HEK293 (cell line): ENCODE measurements around the gene DMC1.
A peak's percentile ranks its signal among the peaks of the same experiment; 100 is the strongest.

Experiments
- CTCF ChIA-PET: fragments of 350-600 bp; formaldehyde crosslinking; extraction: SDS; loops from one replicate; lab custom pipeline; 2021; ENCODE audit warnings: antibody characterized with exemption; lab: Yijun Ruan, JAX
- POLR2A ChIA-PET: fragments of 300-600 bp; formaldehyde crosslinking; extraction: SDS; loops from one replicate; lab custom pipeline; 2020; ENCODE audit warnings: antibody characterized with exemption, inconsistent platforms; lab: Yijun Ruan, JAX
- H3K27ac ChIP-seq: fragments of 200-500 bp; sonication (Bioruptor generic); 2 replicates; pipeline ENCODE4 v1.5.1; 2014; ENCODE audit warnings: low read depth, low read length, control low read depth, inconsistent platforms; ENCODE audit errors: extremely low read depth
- H3K36me3 ChIP-seq, 2 experiments: fragments of 200-500 bp in 1 of 2; sonication (Bioruptor generic) in 1 of 2; 1 replicate in 1 of 2; 2 replicates in 1 of 2; pipeline ENCODE4 v1.5.1; 2014 to 2017; ENCODE audit warnings: inconsistent platforms in 2 of 2, low read length in 2 of 2; ENCODE audit not compliant: control insufficient read depth in 2 of 2, insufficient read depth in 1 of 2
- H3K4me1 ChIP-seq: fragments of 200-500 bp; sonication (Bioruptor generic); 2 replicates; pipeline ENCODE4 v1.5.1; 2014; ENCODE audit warnings: mild to moderate bottlenecking, low read length, inconsistent platforms; ENCODE audit not compliant: control insufficient read depth, insufficient read depth
- H3K4me3 ChIP-seq: 2 replicates; pipeline ENCODE4 v1.5.1; 2011; ENCODE audit warnings: low read depth, mild to moderate bottlenecking, control low read depth, low read length, moderate library complexity
- H3K9me3 ChIP-seq: fragments of 200-500 bp; sonication (Bioruptor generic); 2 replicates; pipeline ENCODE4 v1.5.1; 2014; ENCODE audit warnings: low read depth, low read length, inconsistent platforms; ENCODE audit not compliant: control insufficient read depth, insufficient read depth
- HOXD13 ChIP-seq: sonication (generic); formaldehyde crosslinking; IDR thresholded peaks from 2 replicates; pipeline ENCODE4 v1.8.0; 2022; ENCODE audit warnings: missing genetic modification reagents, borderline replicate concordance
- REPIN1 ChIP-seq: fragments of 450-650 bp; formaldehyde crosslinking; IDR thresholded peaks from 2 replicates; pipeline ENCODE4 v1.5.1; 2017; ENCODE audit warnings: missing biosample characterization, missing genetic modification characterization, low read depth
- SETDB1 ChIP-seq: IDR thresholded peaks from one replicate; pipeline ENCODE4 v1.6.1; 2017; ENCODE audit warnings: mild to moderate bottlenecking, low read length, moderate library complexity, mixed read lengths; ENCODE audit not compliant: insufficient read length
- SP7 ChIP-seq: fragments of 450-650 bp; formaldehyde crosslinking; IDR thresholded peaks from 2 replicates; pipeline ENCODE4 v1.5.1; 2016; ENCODE audit warnings: missing biosample characterization, missing genetic modification characterization
- ZEB2 ChIP-seq: fragments of 450-650 bp; formaldehyde crosslinking; IDR thresholded peaks from 2 replicates; pipeline ENCODE4 v1.5.1; 2016; ENCODE audit warnings: missing biosample characterization, missing genetic modification characterization
- ZFP3 ChIP-seq: fragments of 450-650 bp; formaldehyde crosslinking; IDR thresholded peaks from 2 replicates; pipeline ENCODE4 v1.5.1; 2016; ENCODE audit warnings: low read depth, missing biosample characterization, missing genetic modification characterization
- ZNF146 ChIP-seq: fragments of 450-650 bp; formaldehyde crosslinking; IDR thresholded peaks from 2 replicates; pipeline ENCODE4 v1.5.1; 2016; ENCODE audit warnings: missing biosample characterization, missing genetic modification characterization
- ZNF175 ChIP-seq: fragments of 450-650 bp; formaldehyde crosslinking; IDR thresholded peaks from 2 replicates; pipeline ENCODE4 v1.5.1; 2016; ENCODE audit warnings: missing biosample characterization, missing genetic modification characterization
- ZNF211 ChIP-seq: fragments of 450-650 bp; formaldehyde crosslinking; IDR thresholded peaks from 2 replicates; pipeline ENCODE4 v1.5.1; 2016; ENCODE audit warnings: low read depth, missing biosample characterization, missing genetic modification characterization
- ZNF274 ChIP-seq, 2 experiments: fragments of 200-500 bp in 1 of 2; fragments of 450-650 bp in 1 of 2; sonication (Bioruptor generic) in 1 of 2; formaldehyde crosslinking in 1 of 2; IDR thresholded peaks; 2 replicates each; pipeline versions ENCODE4 v1.5.1 to v1.6.1; 2014 to 2016; ENCODE audit warnings: borderline replicate concordance in 1 of 2, inconsistent platforms in 1 of 2, low read length in 1 of 2, missing biosample characterization in 1 of 2, missing genetic modification characterization in 1 of 2
- ZNF510 ChIP-seq: fragments of 450-650 bp; formaldehyde crosslinking; IDR thresholded peaks from 2 replicates; pipeline ENCODE4 v1.5.1; 2018; ENCODE audit warnings: mild to moderate bottlenecking, missing genetic modification characterization, missing biosample characterization; ENCODE audit not compliant: insufficient replicate concordance
- ZNF529 ChIP-seq: fragments of 450-650 bp; formaldehyde crosslinking; IDR thresholded peaks from 2 replicates; pipeline ENCODE4 v1.5.1; 2017; ENCODE audit warnings: missing genetic modification characterization, missing biosample characterization; ENCODE audit not compliant: insufficient replicate concordance
- ZNF555 ChIP-seq: fragments of 450-650 bp; formaldehyde crosslinking; conservative IDR thresholded peaks from 2 replicates; pipeline ENCODE4 v1.5.1; 2017; ENCODE audit warnings: missing biosample characterization, mild to moderate bottlenecking, missing genetic modification characterization, inconsistent platforms
- ZNF660 ChIP-seq: fragments of 450-650 bp; IDR thresholded peaks from 2 replicates; pipeline ENCODE4 v1.5.1; 2018; ENCODE audit warnings: missing biosample characterization, mild to moderate bottlenecking, missing genetic modification characterization
- ZNF76 ChIP-seq: fragments of 450-650 bp; formaldehyde crosslinking; IDR thresholded peaks from 2 replicates; pipeline ENCODE4; 2016; ENCODE audit warnings: low read depth, missing biosample characterization, missing genetic modification characterization, borderline replicate concordance
- ZNF785 ChIP-seq: fragments of 450-650 bp; formaldehyde crosslinking; IDR thresholded peaks from 2 replicates; pipeline ENCODE4 v1.5.1; 2016; ENCODE audit warnings: missing biosample characterization, missing genetic modification characterization
- TF ChIP-seq, protein P1 (sequence below): fragments of 450-650 bp; formaldehyde crosslinking; IDR thresholded peaks from 2 replicates; pipeline ENCODE4 v1.5.1; 2016; ENCODE audit warnings: missing biosample characterization, missing genetic modification characterization
- TF ChIP-seq, protein P2 (sequence below): fragments of 450-650 bp; formaldehyde crosslinking; IDR thresholded peaks from 2 replicates; pipeline ENCODE4 v1.5.1; 2017; ENCODE audit warnings: missing biosample characterization, missing genetic modification characterization
- TF ChIP-seq, protein P3 (sequence below): fragments of 450-650 bp; formaldehyde crosslinking; IDR thresholded peaks from 2 replicates; pipeline ENCODE4 v1.5.1; 2016; ENCODE audit warnings: missing biosample characterization, missing genetic modification characterization, borderline replicate concordance
- TF ChIP-seq, protein P4 (sequence below): fragments of 450-650 bp; formaldehyde crosslinking; IDR thresholded peaks from 2 replicates; pipeline ENCODE4 v1.5.1; 2016; ENCODE audit warnings: missing biosample characterization, missing genetic modification characterization
- TF ChIP-seq, protein P5 (sequence below): fragments of 450-650 bp; formaldehyde crosslinking; IDR thresholded peaks from 2 replicates; pipeline ENCODE4 v1.5.1; 2017; ENCODE audit warnings: missing biosample characterization, missing genetic modification characterization
- TF ChIP-seq, protein P6 (sequence below): fragments of 450-650 bp; formaldehyde crosslinking; IDR thresholded peaks from 2 replicates; pipeline ENCODE4 v1.5.1; 2016; ENCODE audit warnings: missing biosample characterization, missing genetic modification characterization

DMC1 gene

DNA sequence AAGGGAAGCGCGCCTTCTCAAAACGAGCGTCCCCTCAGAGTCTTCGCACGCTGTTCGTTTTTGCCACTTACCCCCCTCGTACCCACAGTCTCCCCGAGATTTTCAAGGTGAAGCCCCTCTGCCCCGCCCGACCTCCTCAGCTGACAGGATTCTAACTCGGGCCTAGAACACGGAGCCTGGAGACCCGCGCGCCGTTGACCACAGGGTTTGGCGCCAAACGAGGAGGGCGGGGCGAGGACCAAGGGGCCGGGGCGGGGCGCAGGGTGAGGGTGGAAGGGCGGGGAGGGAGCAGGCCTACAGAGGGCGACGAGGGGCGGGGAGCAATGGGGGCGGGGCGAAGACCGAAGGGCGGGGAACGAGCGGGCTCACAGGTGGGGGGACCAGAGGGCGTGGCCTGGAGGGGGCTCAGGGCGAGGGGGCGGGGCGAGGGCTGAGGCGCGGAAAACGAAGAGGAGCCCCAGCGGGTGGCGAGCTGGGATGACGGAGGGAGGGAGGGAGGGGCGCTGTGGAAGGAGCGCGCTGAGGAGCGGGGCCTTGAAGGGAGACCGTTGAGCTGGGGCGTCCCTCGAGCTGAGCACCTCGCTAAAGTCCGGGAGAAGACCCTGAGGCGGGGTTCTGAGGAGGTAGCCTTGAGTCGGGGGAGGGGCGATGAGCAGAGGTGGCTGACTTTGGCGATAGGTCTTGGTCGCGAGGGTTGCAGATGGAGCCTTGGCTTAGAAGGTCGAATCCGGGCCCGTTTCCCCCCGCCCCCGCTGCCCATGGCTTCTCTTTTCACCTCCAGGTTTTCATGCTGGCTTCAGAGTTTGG, at the start of gene DMC1 (continued):
- TF ChIP-seq ZEB2 (peak; percentile 63; the same call in 1 of the 2 replicates), ZFP3 (no peak), ZNF510 (tag by site-specific recombination) (no peak), ZNF76 (peak; percentile 44; the same call in 1 of the 2 replicates), SP7 (tag by site-specific recombination) (peak; percentile 58; the same call in 1 of the 2 replicates), ZNF146 (no peak), ZNF785 (tag by site-specific recombination) (no peak), REPIN1 (tag by site-specific recombination) (no peak), ZNF555 (tag by site-specific recombination) (no peak), SETDB1 (no peak), ZNF660 (tag by site-specific recombination) (0 out of 2 replicates have a peak, but pooled peaks have one; percentile 44)
- TF ChIP-seq, protein P1, sequence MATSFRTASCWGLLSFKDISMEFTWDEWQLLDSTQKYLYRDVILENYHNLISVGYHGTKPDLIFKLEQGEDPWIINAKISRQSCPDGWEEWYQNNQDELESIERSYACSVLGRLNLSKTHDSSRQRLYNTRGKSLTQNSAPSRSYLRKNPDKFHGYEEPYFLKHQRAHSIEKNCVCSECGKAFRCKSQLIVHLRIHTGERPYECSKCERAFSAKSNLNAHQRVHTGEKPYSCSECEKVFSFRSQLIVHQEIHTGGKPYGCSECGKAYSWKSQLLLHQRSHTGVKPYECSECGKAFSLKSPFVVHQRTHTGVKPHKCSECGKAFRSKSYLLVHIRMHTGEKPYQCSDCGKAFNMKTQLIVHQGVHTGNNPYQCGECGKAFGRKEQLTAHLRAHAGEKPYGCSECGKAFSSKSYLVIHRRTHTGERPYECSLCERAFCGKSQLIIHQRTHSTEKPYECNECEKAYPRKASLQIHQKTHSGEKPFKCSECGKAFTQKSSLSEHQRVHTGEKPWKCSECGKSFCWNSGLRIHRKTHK: no peak
- TF ChIP-seq, protein P2, sequence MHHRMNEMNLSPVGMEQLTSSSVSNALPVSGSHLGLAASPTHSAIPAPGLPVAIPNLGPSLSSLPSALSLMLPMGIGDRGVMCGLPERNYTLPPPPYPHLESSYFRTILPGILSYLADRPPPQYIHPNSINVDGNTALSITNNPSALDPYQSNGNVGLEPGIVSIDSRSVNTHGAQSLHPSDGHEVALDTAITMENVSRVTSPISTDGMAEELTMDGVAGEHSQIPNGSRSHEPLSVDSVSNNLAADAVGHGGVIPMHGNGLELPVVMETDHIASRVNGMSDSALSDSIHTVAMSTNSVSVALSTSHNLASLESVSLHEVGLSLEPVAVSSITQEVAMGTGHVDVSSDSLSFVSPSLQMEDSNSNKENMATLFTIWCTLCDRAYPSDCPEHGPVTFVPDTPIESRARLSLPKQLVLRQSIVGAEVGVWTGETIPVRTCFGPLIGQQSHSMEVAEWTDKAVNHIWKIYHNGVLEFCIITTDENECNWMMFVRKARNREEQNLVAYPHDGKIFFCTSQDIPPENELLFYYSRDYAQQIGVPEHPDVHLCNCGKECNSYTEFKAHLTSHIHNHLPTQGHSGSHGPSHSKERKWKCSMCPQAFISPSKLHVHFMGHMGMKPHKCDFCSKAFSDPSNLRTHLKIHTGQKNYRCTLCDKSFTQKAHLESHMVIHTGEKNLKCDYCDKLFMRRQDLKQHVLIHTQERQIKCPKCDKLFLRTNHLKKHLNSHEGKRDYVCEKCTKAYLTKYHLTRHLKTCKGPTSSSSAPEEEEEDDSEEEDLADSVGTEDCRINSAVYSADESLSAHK (tag by site-specific recombination): peak; percentile 39; the same call in 1 of the 2 replicates

DNA sequence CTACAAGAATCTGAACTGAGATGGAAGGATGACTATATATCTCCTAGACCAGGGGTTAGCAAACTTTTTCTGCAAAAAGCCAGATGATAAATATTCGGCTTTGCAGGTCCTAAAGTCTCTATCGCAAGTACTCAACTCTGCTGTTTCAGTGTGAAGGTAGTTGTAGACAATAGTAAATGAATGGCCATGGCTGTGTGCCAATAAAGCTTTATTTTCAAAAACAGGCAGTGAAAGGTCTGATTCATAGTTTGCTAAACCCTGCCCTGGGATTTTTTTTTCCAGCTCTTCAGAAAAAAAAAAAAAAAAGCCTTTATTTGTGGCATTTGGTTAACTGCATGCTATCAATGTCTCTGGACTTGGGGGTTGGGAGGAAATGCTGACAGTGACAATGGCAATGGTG, 48.7 kb upstream of the DMC1 start:
- Histone ChIP-seq H3K36me3 (peaks cover 0 to 52% of the 10 kb centered on the region in 2 experiments; a peak in 2 of 3 replicates), H3K27ac (no peak overlapping the region), H3K4me1 (0 out of 2 replicates have a peak, but pooled peaks cover 3% of the 10 kb centered on the region), H3K9me3 (no peaks in the 10 kb centered on the region), H3K4me3 (no peak overlapping the region)
- CTCF ChIA-PET: interaction anchor here (1.3 kb wide), 1 partner anchor 47 kb away, joined by 3 read pairs; no protein-coding TSS in a partner anchor
- POLR2A ChIA-PET: interaction anchor here (0.6 to 0.7 kb wide), 3 partner anchors 220 to 541 kb away, joined by 3 to 5 read pairs (median 3); no protein-coding TSS in a partner anchor
- TF ChIP-seq, protein P3, sequence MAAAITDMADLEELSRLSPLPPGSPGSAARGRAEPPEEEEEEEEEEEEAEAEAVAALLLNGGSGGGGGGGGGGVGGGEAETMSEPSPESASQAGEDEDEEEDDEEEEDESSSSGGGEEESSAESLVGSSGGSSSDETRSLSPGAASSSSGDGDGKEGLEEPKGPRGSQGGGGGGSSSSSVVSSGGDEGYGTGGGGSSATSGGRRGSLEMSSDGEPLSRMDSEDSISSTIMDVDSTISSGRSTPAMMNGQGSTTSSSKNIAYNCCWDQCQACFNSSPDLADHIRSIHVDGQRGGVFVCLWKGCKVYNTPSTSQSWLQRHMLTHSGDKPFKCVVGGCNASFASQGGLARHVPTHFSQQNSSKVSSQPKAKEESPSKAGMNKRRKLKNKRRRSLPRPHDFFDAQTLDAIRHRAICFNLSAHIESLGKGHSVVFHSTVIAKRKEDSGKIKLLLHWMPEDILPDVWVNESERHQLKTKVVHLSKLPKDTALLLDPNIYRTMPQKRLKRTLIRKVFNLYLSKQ (tag by site-specific recombination): no peak
- TF ChIP-seq, protein P4, sequence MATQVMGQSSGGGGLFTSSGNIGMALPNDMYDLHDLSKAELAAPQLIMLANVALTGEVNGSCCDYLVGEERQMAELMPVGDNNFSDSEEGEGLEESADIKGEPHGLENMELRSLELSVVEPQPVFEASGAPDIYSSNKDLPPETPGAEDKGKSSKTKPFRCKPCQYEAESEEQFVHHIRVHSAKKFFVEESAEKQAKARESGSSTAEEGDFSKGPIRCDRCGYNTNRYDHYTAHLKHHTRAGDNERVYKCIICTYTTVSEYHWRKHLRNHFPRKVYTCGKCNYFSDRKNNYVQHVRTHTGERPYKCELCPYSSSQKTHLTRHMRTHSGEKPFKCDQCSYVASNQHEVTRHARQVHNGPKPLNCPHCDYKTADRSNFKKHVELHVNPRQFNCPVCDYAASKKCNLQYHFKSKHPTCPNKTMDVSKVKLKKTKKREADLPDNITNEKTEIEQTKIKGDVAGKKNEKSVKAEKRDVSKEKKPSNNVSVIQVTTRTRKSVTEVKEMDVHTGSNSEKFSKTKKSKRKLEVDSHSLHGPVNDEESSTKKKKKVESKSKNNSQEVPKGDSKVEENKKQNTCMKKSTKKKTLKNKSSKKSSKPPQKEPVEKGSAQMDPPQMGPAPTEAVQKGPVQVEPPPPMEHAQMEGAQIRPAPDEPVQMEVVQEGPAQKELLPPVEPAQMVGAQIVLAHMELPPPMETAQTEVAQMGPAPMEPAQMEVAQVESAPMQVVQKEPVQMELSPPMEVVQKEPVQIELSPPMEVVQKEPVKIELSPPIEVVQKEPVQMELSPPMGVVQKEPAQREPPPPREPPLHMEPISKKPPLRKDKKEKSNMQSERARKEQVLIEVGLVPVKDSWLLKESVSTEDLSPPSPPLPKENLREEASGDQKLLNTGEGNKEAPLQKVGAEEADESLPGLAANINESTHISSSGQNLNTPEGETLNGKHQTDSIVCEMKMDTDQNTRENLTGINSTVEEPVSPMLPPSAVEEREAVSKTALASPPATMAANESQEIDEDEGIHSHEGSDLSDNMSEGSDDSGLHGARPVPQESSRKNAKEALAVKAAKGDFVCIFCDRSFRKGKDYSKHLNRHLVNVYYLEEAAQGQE (tag by site-specific recombination): no peak
- TF ChIP-seq ZNF529 (tag by site-specific recombination): no peak
- TF ChIP-seq, protein P5, sequence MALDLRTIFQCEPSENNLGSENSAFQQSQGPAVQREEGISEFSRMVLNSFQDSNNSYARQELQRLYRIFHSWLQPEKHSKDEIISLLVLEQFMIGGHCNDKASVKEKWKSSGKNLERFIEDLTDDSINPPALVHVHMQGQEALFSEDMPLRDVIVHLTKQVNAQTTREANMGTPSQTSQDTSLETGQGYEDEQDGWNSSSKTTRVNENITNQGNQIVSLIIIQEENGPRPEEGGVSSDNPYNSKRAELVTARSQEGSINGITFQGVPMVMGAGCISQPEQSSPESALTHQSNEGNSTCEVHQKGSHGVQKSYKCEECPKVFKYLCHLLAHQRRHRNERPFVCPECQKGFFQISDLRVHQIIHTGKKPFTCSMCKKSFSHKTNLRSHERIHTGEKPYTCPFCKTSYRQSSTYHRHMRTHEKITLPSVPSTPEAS: no peak
- no peak for TF ChIP-seq ZNF274 (IDR thresholded peaks at IDR 0.05; ENCODE audit: low read length)
- no peak for TF ChIP-seq ZNF274 (tag by site-specific recombination; IDR thresholded peaks at IDR 0.05; ENCODE audit: borderline replicate concordance)
- no peak for TF ChIP-seq ZNF211 (tag by site-specific recombination)
- TF ChIP-seq, protein P6, sequence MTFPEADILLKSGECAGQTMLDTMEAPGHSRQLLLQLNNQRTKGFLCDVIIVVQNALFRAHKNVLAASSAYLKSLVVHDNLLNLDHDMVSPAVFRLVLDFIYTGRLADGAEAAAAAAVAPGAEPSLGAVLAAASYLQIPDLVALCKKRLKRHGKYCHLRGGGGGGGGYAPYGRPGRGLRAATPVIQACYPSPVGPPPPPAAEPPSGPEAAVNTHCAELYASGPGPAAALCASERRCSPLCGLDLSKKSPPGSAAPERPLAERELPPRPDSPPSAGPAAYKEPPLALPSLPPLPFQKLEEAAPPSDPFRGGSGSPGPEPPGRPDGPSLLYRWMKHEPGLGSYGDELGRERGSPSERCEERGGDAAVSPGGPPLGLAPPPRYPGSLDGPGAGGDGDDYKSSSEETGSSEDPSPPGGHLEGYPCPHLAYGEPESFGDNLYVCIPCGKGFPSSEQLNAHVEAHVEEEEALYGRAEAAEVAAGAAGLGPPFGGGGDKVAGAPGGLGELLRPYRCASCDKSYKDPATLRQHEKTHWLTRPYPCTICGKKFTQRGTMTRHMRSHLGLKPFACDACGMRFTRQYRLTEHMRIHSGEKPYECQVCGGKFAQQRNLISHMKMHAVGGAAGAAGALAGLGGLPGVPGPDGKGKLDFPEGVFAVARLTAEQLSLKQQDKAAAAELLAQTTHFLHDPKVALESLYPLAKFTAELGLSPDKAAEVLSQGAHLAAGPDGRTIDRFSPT (tag by site-specific recombination): no peak
- TF ChIP-seq HOXD13: no peak
- TF ChIP-seq ZNF175: no peak
